OCI-LY7 (cell line): ENCODE data around the gene MMP20. TPM values are rescaled to one million over a fixed set of nuclear protein-coding genes. Genes with fewer than 3 reads are reported as not detected.

Source experiments
- BruUV-seq: library from RNA; stranded (reverse); fragments of 400-500 nt; replicated peaks from 2 replicates; lab custom pipeline; 2021; lab: Mats Ljungman, UMichigan
- CTCF ChIA-PET: fragments of 300-600 bp; sonication (Branson Sonifier 250); formaldehyde crosslinking; loops from one replicate; lab custom pipeline; 2022; ENCODE audit warnings: antibody characterized with exemption; ENCODE audit not compliant: unreplicated experiment; lab: Charles Lee
- POLR2A ChIA-PET: fragments of 300-600 bp; sonication (Branson Sonifier 250); formaldehyde crosslinking; loops from one replicate; lab custom pipeline; 2022; ENCODE audit warnings: antibody characterized with exemption; lab: Charles Lee
- DNase-seq: peaks from one replicate; pipeline ENCODE4 v3.0.0-alpha.2; 2015; ENCODE audit warnings: low spot score
- H2AFZ ChIP-seq: fragments of 200-600 bp; sonication (generic), shearing (Covaris generic); 2 replicates; pipeline ENCODE4 v1.6.1; 2014; ENCODE audit warnings: mild to moderate bottlenecking, antibody characterized with exemption, low read length, moderate library complexity
- H3K27ac ChIP-seq: fragments of 200-600 bp; sonication (generic); 2 replicates; pipeline ENCODE4 v1.5.1; 2014; ENCODE audit warnings: mixed run types, low read depth, mild to moderate bottlenecking, moderate library complexity, low read length, inconsistent platforms; ENCODE audit not compliant: poor library complexity, severe bottlenecking
- H3K36me3 ChIP-seq: fragments of 200-600 bp; sonication (generic); 2 replicates; pipeline ENCODE4 v1.6.1; 2014; ENCODE audit warnings: mild to moderate bottlenecking, antibody characterized with exemption, low read length, moderate library complexity, mixed read lengths; ENCODE audit not compliant: insufficient read depth
- H3K4me1 ChIP-seq: fragments of 200-600 bp; sonication (generic); 2 replicates; pipeline ENCODE4 v1.5.1; 2014; ENCODE audit warnings: mild to moderate bottlenecking, low read length; ENCODE audit not compliant: insufficient read depth, poor library complexity, severe bottlenecking
- H3K4me2 ChIP-seq: fragments of 200-600 bp; sonication (generic); 2 replicates; pipeline ENCODE4 v1.6.1; 2014; ENCODE audit warnings: mild to moderate bottlenecking, low read length
- H3K4me3 ChIP-seq: fragments of 200-600 bp; sonication (generic); 2 replicates; pipeline ENCODE4 v1.5.1; 2014; ENCODE audit warnings: mild to moderate bottlenecking, low read depth, low read length; ENCODE audit not compliant: poor library complexity, severe bottlenecking
- H3K79me2 ChIP-seq: fragments of 200-600 bp; sonication (generic); 2 replicates; pipeline ENCODE4 v1.6.1; 2016; ENCODE audit warnings: low read depth, mild to moderate bottlenecking, low read length, moderate library complexity, mixed read lengths; ENCODE audit not compliant: insufficient read depth
- H3K9me2 ChIP-seq: fragments of 200-600 bp; sonication (generic); 2 replicates; pipeline ENCODE4 v1.6.1; 2016; ENCODE audit warnings: mild to moderate bottlenecking, low read length, mixed read lengths; ENCODE audit not compliant: insufficient read depth
- H3K9me3 ChIP-seq: fragments of 200-600 bp; sonication (generic); 2 replicates; pipeline ENCODE4 v1.6.1; 2014; ENCODE audit warnings: mild to moderate bottlenecking, mixed run types, low read length, mixed read lengths
- H4K20me1 ChIP-seq: fragments of 200-600 bp; sonication (generic); 2 replicates; pipeline ENCODE4 v1.6.1; 2014; ENCODE audit warnings: mild to moderate bottlenecking, antibody characterized with exemption, low read length, moderate library complexity, mixed read lengths; ENCODE audit not compliant: insufficient read depth
- CTCF ChIP-seq: fragments of 200-600 bp; sonication (generic); conservative IDR thresholded peaks from 2 replicates; pipeline ENCODE4 v1.5.1; 2014; ENCODE audit warnings: mild to moderate bottlenecking, antibody characterized with exemption, low read length, moderate library complexity, mixed read lengths
- EZH2phosphoT487 ChIP-seq: fragments of 200-600 bp; sonication (generic); IDR thresholded peaks from 2 replicates; pipeline ENCODE4 v1.6.1; 2018; ENCODE audit warnings: low read depth, borderline replicate concordance, mild to moderate bottlenecking, mixed run types, antibody characterized with exemption, low read length, moderate library complexity, mixed read lengths
- intact Hi-C: fragments of 100-400 bp; cut with micrococcal nuclease; formaldehyde crosslinking; loops from one replicate; pipeline ENCODE4 v1.10.0; 2022; ENCODE audit not compliant: unreplicated experiment
- total RNA-seq, 2 experiments: library from RNA; depleted of rRNA in 1 of 2; stranded (reverse); fragments of >200 nt in 1 of 2; shearing (Covaris generic) in 1 of 2; gene quantifications; 2 replicates each; pipeline ENCODE4 v1.2.3, GENCODE V29; 2014 to 2022

The MMP20 gene
- total RNA-seq, 2 experiments from 2014 or later = not detected

- no peaks in the 10 kb centered on the region for H3K36me3 ChIP-seq
- H3K4me3 ChIP-seq = no peak overlapping the region
- no peaks in the 10 kb centered on the region for H3K9me3 ChIP-seq
- no peaks in the 10 kb centered on the region for H3K79me2 ChIP-seq
- no peak overlapping the region for H2AFZ ChIP-seq
- no peaks in the 10 kb centered on the region for H4K20me1 ChIP-seq
- H3K27ac ChIP-seq = no peak overlapping the region
- ChIA-PET CTCF (no interaction called here), POLR2A (interaction anchor here (0.6 kb wide), 1 partner anchor 23 kb away, joined by 3 read pairs; no protein-coding TSS in a partner anchor)
- intact Hi-C loops = no loop called here
- H3K4me1 ChIP-seq = no peaks in the 10 kb centered on the region
- no peaks in the 10 kb centered on the region for H3K9me2 ChIP-seq
- H3K4me2 ChIP-seq = no peak overlapping the region
- TF ChIP-seq EZH2phosphoT487 (no peak), CTCF (no peak)
- BruUV-seq = no TSS peak
- no peak for DNase-seq
Measured at GRCh38 chr11:102600666-102601065, 24.5 kb downstream of the MMP20 start.

DNA sequence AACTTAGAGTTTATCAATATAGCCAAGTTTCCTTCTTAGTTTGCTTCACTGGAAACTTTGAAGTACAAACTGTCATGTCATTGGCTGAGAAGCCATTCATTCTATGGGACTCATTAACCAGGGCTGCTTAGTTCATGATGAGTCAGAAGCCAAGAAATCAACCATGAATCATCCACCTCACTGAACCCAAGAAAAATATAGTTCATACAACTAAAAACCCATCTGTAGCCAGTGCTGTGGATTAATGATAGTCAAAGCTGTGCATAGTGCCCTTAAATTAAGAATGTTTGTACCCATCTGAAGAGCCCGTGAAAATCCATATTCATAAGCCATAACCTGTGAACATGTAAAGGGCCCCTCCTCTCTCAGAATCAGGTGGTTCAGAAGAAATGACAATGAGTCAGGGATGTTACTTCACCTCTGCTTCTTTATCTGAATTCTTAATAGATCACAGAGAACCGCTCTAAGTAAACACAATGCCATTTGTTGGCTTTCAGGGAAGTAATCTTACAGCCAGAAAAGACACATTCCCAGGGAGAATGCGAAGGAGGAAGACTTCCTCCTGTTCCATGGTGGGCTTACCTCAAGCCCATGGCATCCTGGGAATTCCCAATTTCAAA, 25.4 kb downstream of the MMP20 start:
- no peak overlapping the region for H3K4me2 ChIP-seq
- intact Hi-C loops = no loop called here

More for the DNA sequence above, 25.4 kb downstream of the MMP20 start:
- H3K36me3 ChIP-seq = no peaks in the 10 kb centered on the region
- no peaks in the 10 kb centered on the region for H3K4me1 ChIP-seq
- no peak overlapping the region for H3K27ac ChIP-seq
- BruUV-seq = no TSS peak
- no peaks in the 10 kb centered on the region for H3K9me2 ChIP-seq
- H3K79me2 ChIP-seq = no peaks in the 10 kb centered on the region
- TF ChIP-seq EZH2phosphoT487 (no peak), CTCF (no peak)
- ChIA-PET CTCF (no interaction called here), POLR2A (interaction anchor here (0.7 kb wide), 1 partner anchor 22 kb away, joined by 3 read pairs; no protein-coding TSS in a partner anchor)
- no peak overlapping the region for H3K4me3 ChIP-seq
- no peaks in the 10 kb centered on the region for H3K9me3 ChIP-seq
- H2AFZ ChIP-seq = no peak overlapping the region
- H4K20me1 ChIP-seq = no peaks in the 10 kb centered on the region
- DNase-seq = no peak
